Neural progenitor cell (in vitro differentiated cells): ENCODE data around the gene ZNF488.

ENCODE experiments used
- EZH2 ChIP-seq: fragments of 200-600 bp; sonication (generic); IDR thresholded peaks from 2 replicates; pipeline ENCODE4 v1.6.1; 2017; ENCODE audit warnings: antibody characterized with exemption, mild to moderate bottlenecking, moderate library complexity
- EZH2phosphoT487 ChIP-seq: fragments of 200-600 bp; sonication (generic); IDR thresholded peaks from 2 replicates; pipeline ENCODE4 v1.6.1; 2017; ENCODE audit warnings: antibody characterized with exemption
- TF ChIP-seq, protein P1 (sequence below): fragments of 200-600 bp; sonication (generic); IDR thresholded peaks from 2 replicates; pipeline ENCODE4 v1.5.1; 2017; ENCODE audit warnings: antibody characterized with exemption, mild to moderate bottlenecking

DNA sequence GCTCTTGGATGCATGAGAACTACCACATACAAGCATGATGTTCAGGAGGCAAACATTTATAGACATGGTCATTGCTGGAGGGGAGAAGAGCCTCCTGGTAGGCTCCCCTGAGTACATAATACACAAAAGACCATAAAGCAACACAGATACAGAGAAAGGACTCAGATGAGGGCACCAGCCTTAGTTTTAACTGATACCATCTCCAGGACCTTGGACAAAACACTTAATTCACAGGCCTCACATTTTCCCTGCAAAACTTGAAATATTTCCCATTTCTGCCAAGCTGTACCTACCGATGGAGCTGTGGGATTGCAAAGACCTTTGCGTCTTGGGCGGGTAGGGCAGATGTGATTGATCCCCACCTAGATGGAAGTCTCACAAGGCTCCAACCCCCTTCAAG is 16.7 kb upstream of the ZNF488 start:
- TF ChIP-seq, protein P1, sequence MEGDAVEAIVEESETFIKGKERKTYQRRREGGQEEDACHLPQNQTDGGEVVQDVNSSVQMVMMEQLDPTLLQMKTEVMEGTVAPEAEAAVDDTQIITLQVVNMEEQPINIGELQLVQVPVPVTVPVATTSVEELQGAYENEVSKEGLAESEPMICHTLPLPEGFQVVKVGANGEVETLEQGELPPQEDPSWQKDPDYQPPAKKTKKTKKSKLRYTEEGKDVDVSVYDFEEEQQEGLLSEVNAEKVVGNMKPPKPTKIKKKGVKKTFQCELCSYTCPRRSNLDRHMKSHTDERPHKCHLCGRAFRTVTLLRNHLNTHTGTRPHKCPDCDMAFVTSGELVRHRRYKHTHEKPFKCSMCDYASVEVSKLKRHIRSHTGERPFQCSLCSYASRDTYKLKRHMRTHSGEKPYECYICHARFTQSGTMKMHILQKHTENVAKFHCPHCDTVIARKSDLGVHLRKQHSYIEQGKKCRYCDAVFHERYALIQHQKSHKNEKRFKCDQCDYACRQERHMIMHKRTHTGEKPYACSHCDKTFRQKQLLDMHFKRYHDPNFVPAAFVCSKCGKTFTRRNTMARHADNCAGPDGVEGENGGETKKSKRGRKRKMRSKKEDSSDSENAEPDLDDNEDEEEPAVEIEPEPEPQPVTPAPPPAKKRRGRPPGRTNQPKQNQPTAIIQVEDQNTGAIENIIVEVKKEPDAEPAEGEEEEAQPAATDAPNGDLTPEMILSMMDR: no peak
- TF ChIP-seq EZH2: no peak
- TF ChIP-seq EZH2phosphoT487: no peak
